HG03097 (cell line): ENCODE results near the gene CEACAM16.
"Not testable (repeated sequence)": the region's sequence is repeated elsewhere in the genome, so short reads cannot be mapped to it uniquely, and the experiment has no call there.

Experiments
- ATAC-seq: cut with Tn5 transposase; IDR thresholded peaks from one replicate; pipeline ENCODE4 v1.9.1; 2021; ENCODE audit not compliant: unreplicated experiment, low FRiP score

The CEACAM16 gene

GRCh38 chr19:44675521-44675920, 23.4 kb upstream of the CEACAM16 start:
- no peak for ATAC-seq

GRCh38 chr19:44677019-44677811, 21.7 kb upstream of the CEACAM16 start:
- no peak for ATAC-seq

GRCh38 chr19:44680536-44680935, 18.4 kb upstream of the CEACAM16 start:
- ATAC-seq = no peak

GRCh38 chr19:44681992-44682790, 16.8 kb upstream of the CEACAM16 start:
- ATAC-seq = no peak

- ATAC-seq = no peak
Measured at GRCh38 chr19:44682807-44683206, 16.1 kb upstream of the CEACAM16 start.

GRCh38 chr19:44683434-44684210, 15.3 kb upstream of the CEACAM16 start:
- ATAC-seq = no peak

GRCh38 chr19:44684396-44684795, 14.6 kb upstream of the CEACAM16 start:
- ATAC-seq = not testable (repeated sequence)

GRCh38 chr19:44684892-44685863, 13.8 kb upstream of the CEACAM16 start:
- no peak for ATAC-seq

GRCh38 chr19:44685877-44686276, 13.1 kb upstream of the CEACAM16 start:
- ATAC-seq = no peak

GRCh38 chr19:44686896-44687295, 12.1 kb upstream of the CEACAM16 start:
- ATAC-seq = no peak

- ATAC-seq = no peak
Measured at GRCh38 chr19:44687888-44688287, 11.1 kb upstream of the CEACAM16 start.

- ATAC-seq = no peak
Measured at GRCh38 chr19:44689290-44690130, 9.4 kb upstream of the CEACAM16 start.

- ATAC-seq = no peak
Measured at GRCh38 chr19:44690131-44690440, 8.9 kb upstream of the CEACAM16 start.

- no peak for ATAC-seq
Measured at GRCh38 chr19:44692379-44692721, 6.6 kb upstream of the CEACAM16 start.

- no peak for ATAC-seq
Measured at GRCh38 chr19:44694184-44694579, 4.8 kb upstream of the CEACAM16 start.

GRCh38 chr19:44696939-44697669, 1.8 kb upstream of the CEACAM16 start:
- no peak for ATAC-seq

- ATAC-seq = no peak
Measured at GRCh38 chr19:44697670-44698034, 1.3 kb upstream of the CEACAM16 start.

GRCh38 chr19:44700547-44700946, 1.6 kb downstream of the CEACAM16 start:
- no peak for ATAC-seq

GRCh38 chr19:44701228-44701627, 2.3 kb downstream of the CEACAM16 start:
- ATAC-seq = no peak
